ENCODE data around the gene GGCT.

The GGCT gene

DNA sequence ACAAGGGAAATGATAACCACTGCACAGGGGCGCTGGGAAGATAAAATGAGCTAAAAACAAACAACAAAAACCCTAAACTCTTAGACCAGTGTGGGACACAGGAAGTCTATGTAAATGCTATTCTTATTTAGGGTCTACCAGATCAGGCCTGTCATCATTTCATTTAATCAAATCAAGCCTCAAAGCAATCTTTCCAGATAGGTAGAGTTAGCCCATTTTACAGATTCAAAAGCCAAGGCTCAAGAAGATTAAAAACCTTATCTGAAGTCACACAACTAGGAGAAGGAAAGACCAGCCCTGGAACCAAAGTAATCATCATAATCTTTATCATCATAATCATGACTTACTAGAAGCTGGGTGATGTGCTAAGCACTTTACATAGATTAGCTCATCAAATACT, 30.7 kb downstream of the GGCT start:
- no peak for DNase-seq (ENCODE audit: low read depth)
- TF ChIP-seq, protein P1, sequence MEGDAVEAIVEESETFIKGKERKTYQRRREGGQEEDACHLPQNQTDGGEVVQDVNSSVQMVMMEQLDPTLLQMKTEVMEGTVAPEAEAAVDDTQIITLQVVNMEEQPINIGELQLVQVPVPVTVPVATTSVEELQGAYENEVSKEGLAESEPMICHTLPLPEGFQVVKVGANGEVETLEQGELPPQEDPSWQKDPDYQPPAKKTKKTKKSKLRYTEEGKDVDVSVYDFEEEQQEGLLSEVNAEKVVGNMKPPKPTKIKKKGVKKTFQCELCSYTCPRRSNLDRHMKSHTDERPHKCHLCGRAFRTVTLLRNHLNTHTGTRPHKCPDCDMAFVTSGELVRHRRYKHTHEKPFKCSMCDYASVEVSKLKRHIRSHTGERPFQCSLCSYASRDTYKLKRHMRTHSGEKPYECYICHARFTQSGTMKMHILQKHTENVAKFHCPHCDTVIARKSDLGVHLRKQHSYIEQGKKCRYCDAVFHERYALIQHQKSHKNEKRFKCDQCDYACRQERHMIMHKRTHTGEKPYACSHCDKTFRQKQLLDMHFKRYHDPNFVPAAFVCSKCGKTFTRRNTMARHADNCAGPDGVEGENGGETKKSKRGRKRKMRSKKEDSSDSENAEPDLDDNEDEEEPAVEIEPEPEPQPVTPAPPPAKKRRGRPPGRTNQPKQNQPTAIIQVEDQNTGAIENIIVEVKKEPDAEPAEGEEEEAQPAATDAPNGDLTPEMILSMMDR (conservative IDR thresholded peaks at IDR 0.05; ENCODE audit: control insufficient read depth, insufficient read depth, low read depth, low read length) = no peak
- H3K4me3 ChIP-seq (ENCODE audit: control insufficient read depth, low read depth, low read length) = no peak overlapping the region

- TF ChIP-seq, protein P1 (conservative IDR thresholded peaks at IDR 0.05; ENCODE audit: control insufficient read depth, insufficient read depth, low read depth, low read length) = no peak
- DNase-seq (ENCODE audit: low read depth) = peak; percentile 93
- no peak overlapping the region for H3K4me3 ChIP-seq (ENCODE audit: control insufficient read depth, low read depth, low read length)
Measured at GRCh38 chr7:30472784-30473775, 31.5 kb downstream of the GGCT start.

DNA sequence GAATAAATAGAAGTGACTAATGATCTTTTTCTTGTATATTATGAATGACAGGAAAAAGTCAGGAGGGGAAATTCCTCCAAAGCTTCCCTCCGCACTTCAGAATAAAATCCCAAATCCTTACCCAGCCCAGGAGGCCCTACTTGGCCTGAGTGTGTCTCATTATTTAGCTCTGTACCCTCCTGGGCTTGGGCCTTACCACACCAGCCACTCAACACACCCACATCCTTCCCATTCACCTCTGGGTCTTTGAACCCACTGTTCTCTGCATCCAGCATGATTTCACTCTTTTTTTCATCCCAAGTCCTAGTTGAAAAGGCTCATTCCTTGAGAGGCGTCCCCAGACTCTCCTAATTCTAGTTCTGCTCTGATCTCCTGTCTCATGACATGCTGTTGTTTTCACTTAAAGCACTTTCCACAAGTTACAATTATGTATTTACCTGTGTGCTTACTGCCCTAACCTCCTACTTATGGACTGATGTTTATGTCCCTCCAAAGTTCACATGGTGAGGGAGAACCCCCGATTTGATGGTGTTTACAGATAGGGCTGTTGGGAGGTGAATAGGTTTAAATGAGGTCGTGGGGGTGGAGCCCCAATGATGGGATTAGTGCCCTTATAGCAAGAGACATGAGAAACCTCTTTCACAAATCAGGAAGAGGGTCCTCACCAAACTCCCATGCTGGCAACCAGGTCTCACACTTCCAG, 32.4 kb downstream of the GGCT start:
- DNase-seq (ENCODE audit: low read depth) = peak; percentile 34
- TF ChIP-seq, protein P1 (conservative IDR thresholded peaks at IDR 0.05; ENCODE audit: control insufficient read depth, insufficient read depth, low read depth, low read length) = no peak
- H3K4me3 ChIP-seq (ENCODE audit: control insufficient read depth, low read depth, low read length) = no peak overlapping the region

DNA sequence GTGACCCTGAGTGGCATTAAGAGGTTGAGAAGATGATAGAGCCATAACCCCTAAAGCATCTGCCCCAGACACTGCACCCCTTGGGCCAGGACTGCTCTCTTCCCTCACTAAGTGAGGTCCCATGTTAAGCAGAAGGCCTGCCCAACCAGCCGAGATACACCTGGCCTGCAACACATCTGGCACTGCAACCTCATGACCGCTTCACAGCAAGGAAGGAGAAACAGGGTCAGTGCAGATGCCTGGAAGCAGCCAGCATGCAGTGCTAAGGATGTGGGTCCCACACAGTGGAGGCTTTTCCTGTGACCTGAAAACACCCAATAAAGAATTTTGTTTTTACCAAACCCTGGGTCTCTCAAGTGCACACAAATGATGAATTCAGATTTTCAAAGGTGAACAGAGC, 33.4 kb downstream of the GGCT start:
- DNase-seq (ENCODE audit: low read depth) = no peak
- no peak overlapping the region for H3K4me3 ChIP-seq (ENCODE audit: control insufficient read depth, low read depth, low read length)
- TF ChIP-seq, protein P1 (conservative IDR thresholded peaks at IDR 0.05; ENCODE audit: control insufficient read depth, insufficient read depth, low read depth, low read length) = no peak

DNA sequence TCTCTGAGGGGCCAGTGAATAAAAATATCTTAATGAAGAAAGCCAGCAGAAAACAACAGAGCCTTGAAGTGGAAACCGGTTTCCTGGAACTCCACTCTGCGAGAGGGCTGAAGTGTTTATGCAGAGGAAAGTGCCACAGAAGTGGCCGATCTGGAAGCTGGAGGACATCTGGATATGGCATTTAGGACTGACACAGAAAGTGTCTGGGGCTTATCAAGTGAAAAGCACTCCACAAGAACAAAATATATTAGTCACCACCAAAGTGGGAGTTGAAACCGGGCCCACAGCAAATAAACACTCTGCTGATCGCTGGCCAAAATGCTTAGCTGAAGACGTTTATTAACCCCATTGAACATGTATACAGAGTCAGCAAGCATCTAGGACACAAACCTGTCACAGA, 33.9 kb downstream of the GGCT start:
- TF ChIP-seq, protein P1 (conservative IDR thresholded peaks at IDR 0.05; ENCODE audit: control insufficient read depth, insufficient read depth, low read depth, low read length) = no peak
- peak; percentile 92 for DNase-seq (ENCODE audit: low read depth)
- no peak overlapping the region for H3K4me3 ChIP-seq (ENCODE audit: control insufficient read depth, low read depth, low read length)

DNA sequence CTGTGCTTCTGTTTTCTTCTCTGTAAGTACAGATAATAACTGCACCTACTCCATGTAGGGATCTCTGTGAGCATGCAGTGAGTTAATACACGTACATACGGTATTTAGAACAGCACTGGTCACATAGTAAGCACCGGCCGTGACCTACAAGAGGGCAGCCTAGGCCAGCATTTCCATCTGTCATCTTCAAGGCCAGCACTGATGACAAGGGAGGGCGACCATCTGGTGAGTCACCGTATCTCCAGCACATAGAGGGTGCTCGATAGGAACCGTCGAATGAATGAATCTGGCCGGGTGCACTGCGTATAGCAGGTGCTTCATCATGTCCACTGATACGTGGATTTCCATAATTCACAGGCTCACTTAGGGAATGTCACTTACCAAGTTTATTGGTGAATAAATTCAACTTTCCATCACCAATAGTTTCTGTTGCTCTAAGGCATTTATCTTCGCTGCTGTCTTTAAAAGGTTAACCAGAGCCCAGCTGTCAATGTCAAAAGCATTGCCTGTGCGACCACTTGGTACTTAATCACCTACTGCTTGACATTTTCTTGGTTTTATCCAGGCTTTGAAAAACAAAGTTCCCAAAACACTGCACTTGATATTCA, 34.4 kb downstream of the GGCT start:
- TF ChIP-seq, protein P1 (conservative IDR thresholded peaks at IDR 0.05; ENCODE audit: control insufficient read depth, insufficient read depth, low read depth, low read length) = no peak
- no peak overlapping the region for H3K4me3 ChIP-seq (ENCODE audit: control insufficient read depth, low read depth, low read length)
- peak; percentile 95 for DNase-seq (ENCODE audit: low read depth)

All from fibroblast of mammary gland (primary cell).